HEK293T (cell line): Measurements from ENCODE around the gene NECAB3.

Source experiments
- ARNT ChIP-seq: fragments of 450-650 bp; IDR thresholded peaks from 2 replicates; pipeline ENCODE4 v1.6.1; 2017; ENCODE audit warnings: mild to moderate bottlenecking
- BHLHE40 ChIP-seq: fragments of 450-650 bp; IDR thresholded peaks from 2 replicates; pipeline ENCODE4 v1.6.1; 2016; ENCODE audit warnings: mild to moderate bottlenecking, moderate library complexity, borderline replicate concordance
- ELF4 ChIP-seq: fragments of 450-650 bp; IDR thresholded peaks from 2 replicates; pipeline ENCODE4 v1.6.1; 2017; ENCODE audit warnings: antibody characterized with exemption
- FOXA1 ChIP-seq: fragments of 450-650 bp; IDR thresholded peaks from 2 replicates; pipeline ENCODE4 v1.6.1; 2016; ENCODE audit warnings: mild to moderate bottlenecking
- NFRKB ChIP-seq: fragments of 450-650 bp; IDR thresholded peaks from 2 replicates; pipeline ENCODE4 v1.6.1; 2016; ENCODE audit warnings: mild to moderate bottlenecking, moderate library complexity
- SP1 ChIP-seq: fragments of 450-650 bp; IDR thresholded peaks from 2 replicates; pipeline ENCODE4 v1.6.1; 2017
- SUZ12 ChIP-seq: fragments of 450-650 bp; IDR thresholded peaks from 2 replicates; pipeline ENCODE4 v1.6.1; 2016; ENCODE audit warnings: mild to moderate bottlenecking
- TARDBP ChIP-seq: fragments of 450-650 bp; IDR thresholded peaks from 2 replicates; pipeline ENCODE4 v1.6.1; 2016
- TF ChIP-seq, protein P1 (sequence below): fragments of 450-650 bp; IDR thresholded peaks from 2 replicates; pipeline ENCODE4 v1.6.1; 2016

DNA sequence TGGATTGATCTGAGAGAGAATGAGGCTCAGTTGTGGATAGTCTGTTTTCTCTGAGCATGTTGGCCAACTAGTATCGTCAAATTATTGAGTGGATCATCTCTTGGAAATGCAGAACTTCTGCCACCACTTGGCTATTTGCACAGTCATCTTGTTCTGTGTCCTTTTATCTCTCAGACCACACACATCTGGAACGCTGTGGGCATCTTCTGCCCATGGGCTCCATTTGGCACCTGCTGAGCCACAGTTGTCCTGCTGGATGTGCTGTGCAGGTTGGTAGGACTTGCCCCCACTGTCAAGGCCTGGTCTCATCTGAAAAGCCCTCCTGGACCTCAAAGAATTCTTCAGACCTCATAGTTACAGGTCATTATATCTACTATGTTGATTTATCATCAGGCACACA, 28.8 kb downstream of the NECAB3 start:
- TF ChIP-seq NFRKB (no peak), SUZ12 (no peak), BHLHE40 (no peak), ELF4 (no peak), FOXA1 (no peak), ARNT (no peak), TARDBP (no peak), SP1 (no peak)
- TF ChIP-seq, protein P1, sequence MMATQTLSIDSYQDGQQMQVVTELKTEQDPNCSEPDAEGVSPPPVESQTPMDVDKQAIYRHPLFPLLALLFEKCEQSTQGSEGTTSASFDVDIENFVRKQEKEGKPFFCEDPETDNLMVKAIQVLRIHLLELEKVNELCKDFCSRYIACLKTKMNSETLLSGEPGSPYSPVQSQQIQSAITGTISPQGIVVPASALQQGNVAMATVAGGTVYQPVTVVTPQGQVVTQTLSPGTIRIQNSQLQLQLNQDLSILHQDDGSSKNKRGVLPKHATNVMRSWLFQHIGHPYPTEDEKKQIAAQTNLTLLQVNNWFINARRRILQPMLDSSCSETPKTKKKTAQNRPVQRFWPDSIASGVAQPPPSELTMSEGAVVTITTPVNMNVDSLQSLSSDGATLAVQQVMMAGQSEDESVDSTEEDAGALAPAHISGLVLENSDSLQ, result no peak
